Measurements from ENCODE around the gene NOP10. TPM values are rescaled to one million over a fixed set of nuclear protein-coding genes. Genes with fewer than 3 reads are reported as not detected.

NOP10 gene
- total RNA-seq, 1 donor from 2014 or later, result 136 TPM

- intact Hi-C loops (cut with DNase I), result no loop called here
- peak; percentile 94 for DNase-seq
- peak; percentile 99 for ATAC-seq (ENCODE audit: poor library complexity)
Measured at GRCh38 chr15:34337557-34338306, 5.2 kb downstream of the NOP10 start, which contains the start of gene SLC12A6. SLC12A6 (minus strand) TSS chr15:34337781; CDS start chr15:34336680, 1,101 bp downstream.

DNA sequence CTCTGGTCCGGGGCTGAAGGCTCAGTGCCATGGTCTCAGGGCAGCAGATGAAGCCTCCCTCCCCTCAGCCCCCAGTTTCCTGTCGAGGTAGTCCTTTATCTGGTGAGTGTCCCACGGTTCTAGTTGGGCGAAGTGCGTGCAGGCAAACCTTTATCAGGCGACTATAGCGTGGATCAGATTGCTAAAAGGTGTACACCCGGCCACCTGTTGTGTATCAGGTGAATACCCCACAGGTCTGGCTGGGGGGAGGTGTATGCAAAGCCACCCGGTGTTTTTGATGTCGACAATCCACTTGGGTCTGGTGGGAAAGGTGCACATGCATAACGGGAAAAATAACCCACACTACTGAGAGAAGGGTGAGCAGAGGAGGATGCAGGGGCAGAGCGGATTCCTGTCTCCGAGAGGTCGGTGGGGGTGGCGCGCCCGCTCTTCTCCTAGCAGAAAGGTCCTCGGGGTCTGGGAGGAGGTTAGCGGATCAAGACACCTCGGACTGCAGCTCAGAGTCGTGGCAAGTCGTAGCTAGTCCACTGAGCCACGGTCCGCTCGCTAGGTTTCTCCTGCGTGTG, 5.9 kb downstream of the NOP10 start:
- intact Hi-C loops (cut with DNase I), result no loop called here
- DNase-seq (peak; percentile 54), ATAC-seq (ENCODE audit: poor library complexity) (peak; percentile 42)

DNA sequence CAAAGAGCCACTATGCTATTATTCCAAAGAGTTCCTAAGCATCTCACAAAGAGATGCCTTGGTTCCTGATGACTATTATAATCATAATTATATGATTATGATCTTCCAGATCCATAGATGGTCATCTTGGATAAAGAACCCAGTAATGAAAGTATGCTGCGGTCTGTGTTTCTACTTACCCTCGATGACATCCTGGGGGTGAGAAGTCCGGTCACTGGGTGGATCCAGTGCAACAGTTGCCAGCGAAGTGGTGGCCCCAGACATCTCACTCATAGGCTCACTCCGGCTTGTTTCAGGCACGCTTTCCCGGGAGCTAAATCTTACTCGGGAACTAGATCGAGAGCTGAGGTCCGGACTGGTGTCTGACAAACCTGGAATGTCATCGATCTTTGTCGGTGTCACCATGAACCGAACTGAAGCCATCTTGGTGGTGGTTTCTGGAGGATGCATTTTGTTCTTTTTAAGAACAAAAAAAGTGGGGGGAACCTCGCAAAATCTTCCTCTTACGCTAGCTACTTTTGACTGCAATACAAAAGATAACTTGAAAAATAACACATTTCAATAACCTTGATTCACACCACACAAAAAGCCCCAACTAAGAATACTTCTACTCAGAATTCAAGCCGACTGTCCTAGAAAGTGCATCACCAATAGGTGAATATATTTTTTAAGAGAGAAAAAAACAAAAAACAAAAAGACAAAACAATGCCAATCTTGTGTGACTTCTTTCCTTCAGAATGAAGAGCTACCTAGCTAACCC, 6.5 kb downstream of the NOP10 start:
- ATAC-seq (ENCODE audit: poor library complexity) (no peak), DNase-seq (no peak)
- intact Hi-C loops (cut with DNase I), result no loop called here

GRCh38 chr15:34335176-34336032, 7.5 kb downstream of the NOP10 start:
- ATAC-seq (ENCODE audit: poor library complexity), result no peak
- no peak for DNase-seq
- intact Hi-C loops (cut with DNase I), result no loop called here

GRCh38 chr15:34334672-34335071, 8.3 kb downstream of the NOP10 start:
- intact Hi-C loops (cut with DNase I), result no loop called here
- ATAC-seq (ENCODE audit: poor library complexity) (no peak), DNase-seq (no peak)

GRCh38 chr15:34332553-34333120, 10.3 kb downstream of the NOP10 start:
- intact Hi-C loops (cut with DNase I), result no loop called here
- no peak for ATAC-seq (ENCODE audit: poor library complexity)

DNA sequence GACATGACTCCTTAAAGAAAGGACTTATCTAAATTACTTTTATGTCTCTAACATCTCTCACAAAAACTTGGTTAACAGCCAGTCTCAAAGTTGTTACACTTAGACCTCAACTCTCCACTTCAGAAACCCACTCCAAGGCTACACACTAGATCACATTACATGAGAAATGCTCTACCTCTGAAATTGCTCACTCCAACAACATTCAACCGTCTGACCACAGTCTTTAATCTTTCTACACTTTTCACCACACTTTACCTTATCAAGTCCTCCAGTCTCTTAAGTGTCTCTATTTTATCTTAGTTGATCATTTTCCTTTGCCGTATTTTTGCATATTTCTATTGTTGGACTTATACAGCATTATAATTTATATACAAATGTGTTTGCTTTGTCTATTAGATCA, 11.1 kb downstream of the NOP10 start:
- ATAC-seq (ENCODE audit: poor library complexity), result no peak
- intact Hi-C loops (cut with DNase I), result no loop called here

More at GRCh38 chr15:34332553-34333120, 10.3 kb downstream of the NOP10 start:
- DNase-seq, result no peak

GRCh38 chr15:34330279-34330678, 12.7 kb downstream of the NOP10 start:
- ATAC-seq (ENCODE audit: poor library complexity) (no peak), DNase-seq (no peak)
- intact Hi-C loops (cut with DNase I), result no loop called here

More for the DNA sequence above, 11.1 kb downstream of the NOP10 start:
- DNase-seq, result no peak

- DNase-seq, result no peak
- intact Hi-C loops (cut with DNase I), result no loop called here
- no peak for ATAC-seq (ENCODE audit: poor library complexity)
Measured at GRCh38 chr15:34329006-34329405, 13.9 kb downstream of the NOP10 start.

DNA sequence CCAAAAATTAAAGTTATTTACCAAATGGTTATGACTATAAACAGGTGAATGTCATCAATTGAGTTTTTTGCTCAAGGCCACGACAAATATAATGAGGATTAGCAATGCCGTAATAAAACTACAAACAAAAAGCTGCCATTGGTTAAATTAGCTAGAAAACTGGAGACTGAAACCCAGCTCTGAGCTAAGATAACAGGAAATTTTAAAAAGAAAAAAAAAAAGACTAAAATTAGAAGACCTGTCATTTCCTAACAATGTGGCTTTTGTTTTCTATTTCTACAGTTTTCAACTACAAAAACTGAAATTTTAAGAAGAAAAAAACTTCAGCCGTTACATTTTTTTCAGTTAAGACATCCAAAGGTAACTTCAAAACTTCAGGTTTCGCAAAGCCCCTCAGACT, 15.0 kb downstream of the NOP10 start:
- DNase-seq (no peak), ATAC-seq (ENCODE audit: poor library complexity) (no peak)
- intact Hi-C loops (cut with DNase I), result no loop called here

DNA sequence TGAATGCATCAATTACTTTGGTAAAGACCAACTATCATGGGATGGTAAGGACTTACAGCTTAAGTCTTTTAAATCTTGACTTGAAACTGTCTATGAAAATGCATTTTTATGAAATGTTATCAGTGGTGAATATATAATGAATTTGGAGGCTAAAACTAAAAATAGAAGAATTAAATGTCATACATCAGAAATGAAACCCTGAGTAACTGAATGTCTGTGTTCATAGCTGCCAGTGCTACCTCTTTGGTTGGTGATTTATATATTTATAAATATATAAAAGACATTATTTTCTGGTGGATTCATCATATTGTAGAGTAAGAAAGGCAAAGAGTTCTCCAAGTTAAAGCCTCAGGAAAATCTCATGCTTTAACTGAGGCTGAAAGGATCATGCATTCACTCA, 17.6 kb downstream of the NOP10 start:
- intact Hi-C loops (cut with DNase I), result no loop called here
- ATAC-seq (ENCODE audit: poor library complexity) (no peak), DNase-seq (no peak)

GRCh38 chr15:34324933-34325332, 18.0 kb downstream of the NOP10 start:
- intact Hi-C loops (cut with DNase I), result no loop called here
- no peak for DNase-seq
- no peak for ATAC-seq (ENCODE audit: poor library complexity)

DNA sequence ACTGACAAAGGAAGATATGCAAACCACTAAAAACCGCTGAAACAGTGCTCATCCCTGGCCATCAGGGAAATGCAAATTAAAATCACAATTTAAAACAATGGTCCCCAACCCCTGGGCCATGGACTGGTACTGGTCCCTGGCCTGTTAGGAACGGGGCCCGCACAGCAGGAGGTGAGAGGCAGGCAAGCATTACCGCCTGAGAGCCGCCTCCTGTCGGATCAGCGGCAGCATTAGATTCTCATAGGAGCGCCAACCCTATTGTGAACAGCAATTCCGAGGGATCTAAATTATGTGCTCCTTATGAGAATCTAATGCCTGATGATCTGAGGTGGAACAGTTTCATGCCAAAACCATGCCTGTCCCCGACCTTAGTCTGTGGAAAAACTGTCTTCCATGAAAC, 19.7 kb downstream of the NOP10 start:
- intact Hi-C loops (cut with DNase I), result no loop called here
- ATAC-seq (ENCODE audit: poor library complexity) (no peak), DNase-seq (no peak)

DNA sequence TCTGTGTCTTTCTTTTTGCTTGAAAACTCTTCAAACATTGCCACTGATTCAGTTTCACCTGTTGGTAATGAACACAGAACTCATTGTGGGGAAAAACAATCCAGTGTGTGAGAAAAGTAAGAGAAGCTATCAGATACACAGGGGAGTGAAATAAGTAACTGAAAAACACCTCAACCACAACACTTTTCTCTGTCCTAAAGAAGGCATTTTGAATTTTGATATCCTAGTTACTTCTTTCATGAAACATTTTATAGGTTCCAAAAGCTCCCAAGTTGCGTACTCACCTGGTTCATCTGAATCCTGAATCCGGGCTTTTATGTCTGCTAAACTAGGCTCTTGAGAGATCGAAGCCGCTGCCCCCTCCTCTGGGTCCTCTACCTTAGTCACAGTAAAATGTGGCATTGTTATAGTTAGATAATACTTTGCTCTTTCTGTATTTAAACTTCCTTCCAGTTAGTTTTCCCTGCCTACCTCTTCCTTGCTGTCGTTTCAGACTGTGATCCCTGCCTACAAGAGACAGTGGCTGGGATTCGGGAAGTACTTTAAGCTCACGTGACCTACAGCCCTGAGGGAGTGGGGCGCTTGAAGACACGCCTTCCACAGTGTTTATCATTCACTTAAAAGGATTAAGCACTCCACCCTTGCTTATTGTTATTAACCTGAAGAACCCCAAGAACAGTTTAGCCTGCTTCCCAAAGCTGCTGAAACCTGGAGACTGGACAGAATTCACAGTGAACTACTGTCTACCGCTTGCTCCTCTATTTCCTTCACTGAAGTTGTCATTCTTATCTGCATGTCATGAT, 24.5 kb downstream of the NOP10 start:
- peak; percentile 69 for DNase-seq
- intact Hi-C loops (cut with DNase I), result no loop called here
- ATAC-seq (ENCODE audit: poor library complexity), result peak; percentile 98

GRCh38 chr15:34314491-34315490, 28.1 kb downstream of the NOP10 start:
- DNase-seq (no peak), ATAC-seq (ENCODE audit: poor library complexity) (no peak)
- intact Hi-C loops (cut with DNase I), result no loop called here

- intact Hi-C loops (cut with DNase I), result no loop called here
- DNase-seq (no peak), ATAC-seq (ENCODE audit: poor library complexity) (no peak)
Measured at GRCh38 chr15:34311563-34311962, 31.4 kb downstream of the NOP10 start.

- intact Hi-C loops (cut with DNase I), result no loop called here
- ATAC-seq (ENCODE audit: poor library complexity) (no peak), DNase-seq (no peak)
Measured at GRCh38 chr15:34304613-34305012, 38.3 kb downstream of the NOP10 start.
